NCI-H524 (cell line): ENCODE measurements around the gene FUBP3.

Experiments used
- DNase-seq, 2 experiments: peaks; one replicate each; lab custom pipeline; 2025; lab: John Stamatoyannopoulos, UW

Gene FUBP3

GRCh38 chr9:130578865-130579737 lies at the start of gene FUBP3:
TSS of gene FUBP3 (plus strand) at chr9:130579577. CDS start at chr9:130579681, 104 bp downstream.
- DNase-seq = peak; percentile 87 to 91

DNA sequence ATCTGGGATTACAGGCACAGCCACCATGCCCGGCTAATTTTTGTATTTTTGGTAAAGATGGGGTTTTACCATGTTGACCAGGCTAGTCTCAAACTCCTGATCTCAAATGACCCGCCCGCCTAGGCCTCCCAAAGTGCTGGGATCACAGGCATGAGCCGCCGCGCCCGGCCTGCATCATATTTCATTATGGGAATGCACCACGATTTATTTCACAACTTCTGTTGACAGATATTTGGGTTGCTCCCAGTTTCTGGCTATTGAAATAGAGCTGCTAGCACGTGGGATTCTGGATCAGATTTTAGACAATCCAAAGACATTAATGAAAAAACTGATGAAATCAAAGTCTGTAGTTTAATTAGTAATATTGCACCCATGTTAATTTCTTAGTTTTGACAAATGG lies 48.4 kb upstream of the FUBP3 start:
- no peak for DNase-seq

GRCh38 chr9:130531670-130532069 lies 47.7 kb upstream of the FUBP3 start:
- DNase-seq = no peak

- DNase-seq = peak; percentile 47 to 55
Observed at GRCh38 chr9:130532426-130533080, 46.8 kb upstream of the FUBP3 start.

DNA sequence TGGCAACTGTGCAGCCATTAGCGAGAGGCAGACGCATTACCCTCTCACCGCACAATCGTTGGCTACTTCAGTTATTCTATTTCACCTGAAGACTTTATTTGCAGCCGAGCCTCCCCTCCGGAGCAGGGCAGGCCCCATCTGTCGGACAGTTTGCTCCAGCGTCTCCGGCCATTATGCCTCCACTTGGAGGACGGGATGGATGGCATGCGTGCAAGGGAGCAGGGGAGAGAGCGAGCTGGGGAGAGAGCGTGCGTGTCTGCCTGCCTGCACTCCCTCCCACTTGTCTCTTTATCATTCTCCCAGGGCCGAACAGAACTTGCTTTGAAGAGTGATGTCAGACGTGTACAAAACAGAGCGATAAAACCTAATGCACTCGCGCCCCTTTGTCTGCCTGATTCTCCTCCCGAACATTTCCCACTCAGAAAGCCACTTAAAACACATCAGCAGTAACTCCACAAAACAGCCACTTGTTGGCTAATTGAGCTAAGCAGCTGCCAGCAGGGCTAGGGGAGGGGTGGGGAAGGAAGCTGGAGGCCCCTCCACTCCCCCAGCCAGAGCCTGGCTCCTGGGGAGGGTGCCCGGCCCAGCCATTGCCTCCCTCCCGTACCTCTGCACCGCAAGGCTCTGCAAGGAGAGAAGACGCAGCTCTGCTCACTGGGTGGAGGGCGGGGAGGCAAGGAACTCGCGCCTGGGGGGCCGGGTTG lies 43.4 kb upstream of the FUBP3 start:
- DNase-seq = peak; percentile 93 to 98

- no peak for DNase-seq
Observed at GRCh38 chr9:130536701-130537107, 42.7 kb upstream of the FUBP3 start.

DNA sequence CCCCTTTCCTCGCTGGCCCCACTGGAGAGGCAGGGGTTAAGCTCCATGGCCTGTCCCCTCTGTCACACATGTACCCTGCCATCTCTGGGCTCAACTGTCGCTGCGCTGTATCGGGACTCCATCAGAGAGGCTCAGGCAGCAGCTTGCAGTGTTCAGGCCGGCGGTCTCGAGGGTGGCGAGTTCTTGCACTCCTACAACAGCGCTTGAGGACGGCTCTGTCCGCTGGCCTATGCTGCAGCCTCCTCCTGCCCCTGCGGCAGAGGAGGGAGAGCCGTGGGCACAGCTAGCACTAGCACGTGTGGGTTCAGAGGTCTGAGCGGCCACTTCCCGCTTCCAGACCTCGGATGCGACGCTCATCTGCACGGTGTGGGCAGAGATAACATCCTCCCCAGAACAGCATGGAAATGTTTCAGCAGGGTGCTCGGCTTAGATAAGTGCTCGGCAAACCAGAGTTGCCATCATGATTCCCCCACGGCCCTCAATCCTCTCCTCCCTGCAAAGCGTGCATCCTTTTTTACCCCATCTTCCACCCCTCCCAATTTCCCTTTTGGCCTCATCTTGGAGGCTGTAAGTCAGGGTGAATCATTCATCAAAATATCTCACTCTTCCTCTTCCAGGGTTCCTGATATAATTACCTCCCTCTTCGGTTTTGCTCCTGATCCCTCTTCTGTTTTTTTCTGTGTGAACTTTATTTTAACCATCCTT lies 41.9 kb upstream of the FUBP3 start:
- DNase-seq = no peak

- DNase-seq = no peak
Observed at GRCh38 chr9:130539420-130540223, 39.8 kb upstream of the FUBP3 start.

DNA sequence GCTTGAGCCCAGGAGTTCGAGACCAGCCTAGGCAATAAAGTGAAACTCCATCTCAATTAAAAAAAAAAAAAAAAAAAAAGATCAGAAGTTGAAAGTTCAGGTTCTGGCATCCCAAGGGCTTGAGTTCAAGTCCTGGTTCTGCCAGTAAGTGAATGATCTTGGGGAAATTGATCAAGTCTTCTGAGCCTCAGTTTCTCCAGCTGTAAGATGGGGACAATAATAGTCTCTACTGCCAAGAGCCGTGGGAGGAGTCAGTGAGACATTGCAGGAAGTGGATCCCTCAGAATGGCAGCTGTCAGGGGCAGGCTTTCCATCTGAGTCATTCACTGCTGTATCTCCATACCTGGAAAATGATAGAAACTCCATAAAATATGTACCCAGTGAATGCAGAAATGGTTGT lies 37.8 kb upstream of the FUBP3 start:
- DNase-seq = no peak

DNA sequence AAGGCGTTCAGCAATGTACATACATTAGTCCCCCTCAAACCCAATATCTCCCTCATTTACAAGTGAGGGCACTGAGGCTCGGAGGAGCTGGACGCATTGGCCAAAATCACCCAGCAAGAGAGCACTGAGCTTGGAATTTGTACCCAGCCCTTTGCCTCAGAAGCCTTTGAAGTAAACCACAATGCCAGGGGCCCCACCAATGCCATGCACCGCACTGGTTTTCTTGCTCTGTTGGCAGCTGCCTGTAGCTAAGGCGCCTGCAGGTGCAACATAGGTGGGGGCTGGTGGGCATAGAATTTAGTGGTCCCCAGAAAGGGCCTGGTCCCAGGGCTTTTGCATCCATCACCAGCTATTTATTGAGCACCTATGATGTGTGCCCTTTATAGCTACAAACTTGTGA lies 37.3 kb upstream of the FUBP3 start:
- no peak for DNase-seq

GRCh38 chr9:130542457-130543228 lies 36.7 kb upstream of the FUBP3 start:
- no peak for DNase-seq

GRCh38 chr9:130543368-130543767 lies 36.0 kb upstream of the FUBP3 start:
- no peak for DNase-seq

DNA sequence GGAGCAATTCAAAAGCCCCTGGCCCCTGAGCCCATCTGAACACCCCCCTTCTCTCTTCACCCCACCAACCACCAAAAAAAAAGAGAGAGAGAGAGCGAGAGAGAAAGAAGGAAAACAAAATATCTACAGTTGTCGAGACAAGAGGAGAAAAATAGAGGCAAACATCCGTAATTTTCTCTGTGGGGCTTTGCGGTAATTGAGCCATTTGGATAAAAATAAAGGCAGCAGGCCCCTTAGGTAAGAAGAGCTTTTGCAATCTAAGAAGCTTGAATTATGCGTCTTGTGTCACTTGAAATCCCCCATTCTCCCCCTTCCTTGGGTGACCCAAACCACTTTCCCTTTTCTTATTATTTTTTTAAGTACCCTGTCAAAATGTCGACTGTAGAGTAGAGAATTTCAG lies 35.5 kb upstream of the FUBP3 start:
- peak in 1 of 2 experiments; percentile 42 for DNase-seq

DNA sequence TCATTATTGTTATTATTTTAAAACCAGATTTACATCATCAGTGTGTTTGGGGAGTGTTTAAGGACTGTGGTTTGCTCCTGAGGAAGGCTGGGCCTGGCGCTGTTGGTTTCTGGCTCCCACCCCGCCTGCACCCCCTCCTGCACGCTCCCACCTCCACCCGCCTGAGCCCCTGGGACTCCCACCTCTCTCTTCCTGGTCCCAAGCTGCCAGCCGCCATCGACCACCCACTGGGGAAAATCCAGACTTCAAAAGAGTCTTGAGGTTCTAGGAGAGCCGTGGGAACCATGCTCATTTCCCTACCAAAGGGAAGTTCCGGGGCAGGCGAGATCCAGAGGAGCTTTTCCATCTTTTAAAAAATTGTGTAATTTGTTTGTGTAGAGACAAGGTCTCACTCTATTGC lies 35.0 kb upstream of the FUBP3 start:
- DNase-seq = no peak

- no peak for DNase-seq
Observed at GRCh38 chr9:130548103-130548502, 31.3 kb upstream of the FUBP3 start.

GRCh38 chr9:130549093-130549735 lies 30.2 kb upstream of the FUBP3 start:
- DNase-seq = peak in 1 of 2 experiments; percentile 51

DNA sequence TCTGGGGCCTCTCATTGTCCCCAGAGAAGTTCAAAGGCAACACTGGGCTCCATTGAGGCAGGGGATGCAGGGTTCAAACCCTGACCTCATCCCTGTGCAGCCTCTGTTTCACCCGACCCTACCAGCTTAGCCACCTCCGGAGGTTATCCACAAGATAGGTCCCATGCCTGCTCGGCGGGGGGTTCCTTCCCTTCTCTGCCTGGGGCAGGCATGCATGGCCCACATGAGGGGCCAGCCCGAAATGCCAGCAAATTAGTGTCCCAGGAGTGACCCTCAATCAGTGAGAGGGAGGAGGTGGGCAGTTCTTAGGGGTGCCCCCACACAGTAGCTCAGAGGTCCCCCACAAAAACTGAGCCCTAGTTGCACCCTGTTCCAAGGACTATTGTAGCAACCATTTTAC lies 24.8 kb upstream of the FUBP3 start:
- no peak for DNase-seq

DNA sequence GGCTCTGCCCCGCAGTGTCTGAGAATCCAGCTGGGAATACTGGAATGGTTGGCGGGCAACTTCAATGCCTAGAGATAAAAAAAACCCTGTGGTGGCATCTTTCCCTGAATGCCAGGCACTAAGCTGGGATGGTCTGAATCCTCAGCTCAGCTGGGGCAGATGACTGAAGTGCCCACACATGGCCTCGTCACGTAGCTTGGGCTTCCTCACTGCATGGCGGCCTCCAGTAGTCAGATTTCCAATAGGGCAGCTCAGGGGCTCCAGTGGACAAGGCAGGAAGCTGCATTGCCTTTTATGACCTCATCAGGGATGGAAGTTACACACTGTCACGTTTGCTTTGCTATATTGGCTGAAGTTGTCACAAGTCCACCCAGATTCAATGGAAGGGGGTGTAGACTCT lies 24.3 kb upstream of the FUBP3 start:
- no peak for DNase-seq

GRCh38 chr9:130555968-130556367 lies 23.4 kb upstream of the FUBP3 start:
- DNase-seq = peak in 1 of 2 experiments; percentile 27
